IMR-90 (cell line): ENCODE results near the gene RRM1. TPM values are rescaled to one million over a fixed set of nuclear protein-coding genes. Genes with fewer than 3 reads are reported as not detected.

ENCODE experiments used
- ATAC-seq: fragments of 200-7000 bp; cut with Tn5 transposase; 2 replicates; pipeline ENCODE4 v1.9.1; 2020; ENCODE audit warnings: low read depth, mild to moderate bottlenecking, moderate library complexity
- BruUV-seq: library from RNA; stranded (reverse); fragments of 400-500 nt; replicated peaks from 2 replicates; lab custom pipeline; 2021; lab: Mats Ljungman, UMichigan
- CTCF ChIA-PET: fragments of 300-600 bp; formaldehyde crosslinking; extraction: SDS; loops from one replicate; lab custom pipeline; 2021; ENCODE audit warnings: antibody characterized with exemption; lab: Yijun Ruan, JAX
- POLR2A ChIA-PET: fragments of 300-600 bp; sonication (Branson Sonifier 250); formaldehyde crosslinking; loops from one replicate; lab custom pipeline; 2022; ENCODE audit warnings: antibody characterized with exemption; ENCODE audit not compliant: unreplicated experiment; lab: Charles Lee
- DNase-seq: peaks from one replicate; pipeline ENCODE4 v3.0.0; 2013
- H2AFZ ChIP-seq: replicated peaks from 2 replicates; pipeline ENCODE3; 2013; ENCODE audit warnings: low read length, mild to moderate bottlenecking; ENCODE audit not compliant: poor library complexity
- H2AK5ac ChIP-seq: 2 replicates; pipeline ENCODE4 v1.6.1; 2013; ENCODE audit warnings: low read depth, low read length, inconsistent platforms
- H2AK9ac ChIP-seq: replicated peaks from 2 replicates; pipeline ENCODE3; 2013; ENCODE audit warnings: mild to moderate bottlenecking, low read depth, low read length, moderate library complexity; ENCODE audit not compliant: poor library complexity
- H2BK120ac ChIP-seq: 2 replicates; pipeline ENCODE4 v1.6.1; 2013; ENCODE audit warnings: low read depth, low read length, inconsistent platforms
- H2BK15ac ChIP-seq: 3 replicates; pipeline ENCODE4 v1.6.1; 2013; ENCODE audit warnings: low read depth, low read length, inconsistent platforms
- H2BK20ac ChIP-seq: 2 replicates; pipeline ENCODE4 v1.6.1; 2013; ENCODE audit warnings: low read depth, mild to moderate bottlenecking, inconsistent platforms, low read length, moderate library complexity
- H2BK5ac ChIP-seq: 2 replicates; pipeline ENCODE4 v1.6.1; 2013; ENCODE audit warnings: mild to moderate bottlenecking, low read depth, low read length, inconsistent platforms; ENCODE audit not compliant: poor library complexity, severe bottlenecking
- H3K14ac ChIP-seq: replicated peaks from 2 replicates; pipeline ENCODE4 v1.6.1; 2013; ENCODE audit warnings: low read depth, low read length, inconsistent platforms
- H3K18ac ChIP-seq: 2 replicates; pipeline ENCODE4 v1.6.1; 2013; ENCODE audit warnings: low read depth, low read length, control low read depth
- H3K23ac ChIP-seq: 2 replicates; pipeline ENCODE4 v1.6.1; 2013; ENCODE audit warnings: low read depth, low read length, inconsistent platforms
- H3K27ac ChIP-seq: 2 replicates; pipeline ENCODE4 v1.5.1; 2013; ENCODE audit warnings: mild to moderate bottlenecking, control low read depth, low read length; ENCODE audit not compliant: insufficient read depth
- H3K27me3 ChIP-seq: 2 replicates; pipeline ENCODE4 v1.6.1; 2013; ENCODE audit warnings: low read length; ENCODE audit not compliant: control insufficient read depth, insufficient read depth
- H3K36me3 ChIP-seq: 2 replicates; pipeline ENCODE4 v1.6.1; 2013; ENCODE audit warnings: low read length, mixed read lengths; ENCODE audit not compliant: control insufficient read depth, insufficient read depth
- H3K4ac ChIP-seq: 2 replicates; pipeline ENCODE4 v1.6.1; 2013; ENCODE audit warnings: low read depth, low read length, inconsistent platforms
- H3K4me1 ChIP-seq: 2 replicates; pipeline ENCODE4 v1.6.1; 2013; ENCODE audit warnings: low read length, mixed read lengths; ENCODE audit not compliant: control insufficient read depth, insufficient read depth
- H3K4me2 ChIP-seq: 2 replicates; pipeline ENCODE4 v1.6.1; 2013; ENCODE audit warnings: low read depth, mild to moderate bottlenecking, control low read depth, low read length, moderate library complexity
- H3K4me3 ChIP-seq: 2 replicates; pipeline ENCODE4 v1.5.1; 2013; ENCODE audit warnings: low read depth, mild to moderate bottlenecking, control low read depth, low read length, moderate library complexity; ENCODE audit not compliant: insufficient read depth
- H3K56ac ChIP-seq: 2 replicates; pipeline ENCODE4 v1.6.1; 2013; ENCODE audit warnings: low read length, inconsistent platforms; ENCODE audit not compliant: insufficient read depth; ENCODE audit errors: extremely low read depth
- H3K79me1 ChIP-seq, 2 experiments: 2 replicates each; pipeline ENCODE4 v1.6.1; 2013; ENCODE audit warnings: low read length in 2 of 2, inconsistent platforms in 1 of 2, low read depth in 1 of 2
- H3K9ac ChIP-seq: 2 replicates; pipeline ENCODE4 v1.6.1; 2013; ENCODE audit warnings: low read depth, low read length, control low read depth
- H3K9me1 ChIP-seq: 2 replicates; pipeline ENCODE4 v1.6.1; 2013; ENCODE audit warnings: low read length, inconsistent platforms; ENCODE audit not compliant: insufficient read depth
- H3K9me3 ChIP-seq: 2 replicates; pipeline ENCODE4 v1.6.1; 2013; ENCODE audit warnings: low read length; ENCODE audit not compliant: control insufficient read depth, insufficient read depth
- H4K20me1 ChIP-seq: 2 replicates; pipeline ENCODE4 v1.6.1; 2013; ENCODE audit warnings: low read length, inconsistent platforms; ENCODE audit not compliant: insufficient read depth
- H4K5ac ChIP-seq: 2 replicates; pipeline ENCODE4 v1.6.1; 2013; ENCODE audit warnings: mild to moderate bottlenecking, low read depth, low read length, control low read depth
- H4K8ac ChIP-seq, 2 experiments: 2 replicates each; pipeline ENCODE4 v1.6.1; 2013; ENCODE audit warnings: low read depth in 2 of 2, low read length in 2 of 2, control low read depth in 1 of 2, inconsistent platforms in 1 of 2
- H4K91ac ChIP-seq: 2 replicates; pipeline ENCODE4 v1.6.1; 2013; ENCODE audit warnings: low read depth, low read length, inconsistent platforms; ENCODE audit not compliant: insufficient read depth
- BHLHE40 ChIP-seq: fragments of 150-350 bp; IDR thresholded peaks from 2 replicates; pipeline ENCODE4 v1.6.1; 2016; ENCODE audit warnings: mild to moderate bottlenecking, low read depth, low read length
- CHD1 ChIP-seq: IDR thresholded peaks from 2 replicates; pipeline ENCODE4 v1.6.1; 2012; ENCODE audit warnings: low read depth, low read length, improper control_type of control experiment
- CTCF ChIP-seq: conservative IDR thresholded peaks from 2 replicates; pipeline ENCODE4 v1.5.1; 2012; ENCODE audit warnings: mild to moderate bottlenecking, low read depth, low read length, improper control_type of control experiment
- FOS ChIP-seq: fragments of 150-350 bp; IDR thresholded peaks from 2 replicates; pipeline ENCODE4 v1.6.1; 2016; ENCODE audit warnings: low read depth, low read length
- MAFK ChIP-seq: IDR thresholded peaks from 2 replicates; pipeline ENCODE4 v1.6.1; 2012; ENCODE audit warnings: low read depth, low read length, improper control_type of control experiment
- MXI1 ChIP-seq: IDR thresholded peaks from 2 replicates; pipeline ENCODE4 v1.6.1; 2012; ENCODE audit warnings: low read depth, mild to moderate bottlenecking, low read length, moderate library complexity, borderline replicate concordance
- NFE2L2 ChIP-seq: fragments of 150-350 bp; IDR thresholded peaks from 2 replicates; pipeline ENCODE4 v1.6.1; 2016; ENCODE audit warnings: low read depth, mild to moderate bottlenecking, low read length
- SMC3 ChIP-seq: fragments of 150-350 bp; IDR thresholded peaks from 2 replicates; pipeline ENCODE4 v1.6.1; 2016; ENCODE audit warnings: low read depth, mild to moderate bottlenecking, antibody characterized with exemption, low read length, moderate library complexity
- WGBS, 2 experiments: methylation state at CpG; one replicate each; pipeline versions ENCODE4 v1.1.5 to v1.1.7; 2013; ENCODE audit warnings: missing lambda C conversion rate in 2 of 2; ENCODE audit not compliant: insufficient read length in 1 of 2; ENCODE audit errors: extremely low coverage in 2 of 2; 5-methylcytosine and 5-hydroxymethylcytosine counted together
- dilution Hi-C: fragments of 300-500 bp; cut with HindIII; formaldehyde crosslinking; loops from one replicate; pipeline ENCODE4 v1.14.3; 2018; ENCODE audit warnings: low sequenced_read_pairs; ENCODE audit not compliant: unreplicated experiment
- in situ Hi-C: fragments of 300-500 bp; cut with MboI; formaldehyde crosslinking; loops from 3 replicates; pipeline ENCODE4 v1.14.3; 2019; ENCODE audit warnings: low sequenced_read_pairs, inconsistent platforms, mixed read lengths
- intact Hi-C: fragments of 100-400 bp; cut with micrococcal nuclease; formaldehyde crosslinking; loops from 2 replicates; pipeline ENCODE4 v1.10.0; 2022
- polyA plus RNA-seq, 3 experiments: library from polyadenylated mRNA; depleted of rRNA; stranded (reverse); fragments of >200 nt; gene quantifications; 2 replicates each; pipeline ENCODE4 v1.2.3, GENCODE V29; 2012; ENCODE audit warnings: low replicate concordance in 1 of 3
- total RNA-seq: library from RNA; depleted of rRNA; stranded (reverse); fragments of >200 nt; gene quantifications from 2 replicates; pipeline ENCODE4 v1.2.3, GENCODE V29; 2012

The RRM1 gene
- total and polyA plus RNA-seq, 2 of the 4 experiments (the other 2 are of a cell fraction): 55.1 to 183 TPM

- WGBS, 2 experiments: 80% methylated on average over 1 of the region's 3 CpGs; no CpG with 5 or more reads in 1 of the 2 experiments
- Histone ChIP-seq H3K14ac (no peak overlapping the region), H2BK20ac (no peak overlapping the region), H2BK120ac (no peak overlapping the region), H4K8ac (no peak overlapping the region), H3K18ac (no peak overlapping the region), H4K5ac (no peak overlapping the region), H2BK15ac (no peak overlapping the region), H3K4me1 (no peaks in the 10 kb centered on the region), H2AFZ (no peak overlapping the region), H3K27me3 (no peaks in the 10 kb centered on the region; the same call in 1 of the 2 replicates), H4K91ac (no peak overlapping the region), H3K56ac (no peak overlapping the region), H2BK5ac (no peak overlapping the region), H3K36me3 (no peaks in the 10 kb centered on the region), H3K79me1 (no peaks in the 10 kb centered on the region), H3K27ac (no peak overlapping the region), H2AK9ac (no peak overlapping the region), H3K9me3 (no peaks in the 10 kb centered on the region), H3K9ac (no peak overlapping the region), H3K4ac (no peak overlapping the region), H3K4me2 (no peak overlapping the region), H3K23ac (no peak overlapping the region), H2AK5ac (no peak overlapping the region), H4K20me1 (no peaks in the 10 kb centered on the region), H3K9me1 (no peaks in the 10 kb centered on the region), H3K4me3 (no peak overlapping the region)
- BruUV-seq: no TSS peak
- in situ Hi-C loops: no loop called here
- POLR2A ChIA-PET: no interaction called here
- no peak for ATAC-seq
- dilution Hi-C loops: no loop called here
- CTCF ChIA-PET: no interaction called here
- TF ChIP-seq FOS (no peak), MXI1 (no peak), BHLHE40 (no peak), SMC3 (no peak), CTCF (no peak), CHD1 (no peak), NFE2L2 (no peak), MAFK (no peak)
- DNase-seq: no peak
- intact Hi-C loops: no loop called here
Observed at GRCh38 chr11:4167292-4167691, 72.7 kb downstream of the RRM1 start.
